HG03095 (cell line): ENCODE measurements around the gene AP2A2.
"Not testable (repeated sequence)": the region's sequence is repeated elsewhere in the genome, so short reads cannot be mapped to it uniquely, and the experiment has no call there.

Experiments
- ATAC-seq: cut with Tn5 transposase; IDR thresholded peaks from one replicate; pipeline ENCODE4 v1.9.1; 2021; ENCODE audit warnings: moderate library complexity; ENCODE audit not compliant: unreplicated experiment

Gene AP2A2

GRCh38 chr11:1012291-1012690 lies 86.6 kb downstream of the AP2A2 start:
- no peak for ATAC-seq

DNA sequence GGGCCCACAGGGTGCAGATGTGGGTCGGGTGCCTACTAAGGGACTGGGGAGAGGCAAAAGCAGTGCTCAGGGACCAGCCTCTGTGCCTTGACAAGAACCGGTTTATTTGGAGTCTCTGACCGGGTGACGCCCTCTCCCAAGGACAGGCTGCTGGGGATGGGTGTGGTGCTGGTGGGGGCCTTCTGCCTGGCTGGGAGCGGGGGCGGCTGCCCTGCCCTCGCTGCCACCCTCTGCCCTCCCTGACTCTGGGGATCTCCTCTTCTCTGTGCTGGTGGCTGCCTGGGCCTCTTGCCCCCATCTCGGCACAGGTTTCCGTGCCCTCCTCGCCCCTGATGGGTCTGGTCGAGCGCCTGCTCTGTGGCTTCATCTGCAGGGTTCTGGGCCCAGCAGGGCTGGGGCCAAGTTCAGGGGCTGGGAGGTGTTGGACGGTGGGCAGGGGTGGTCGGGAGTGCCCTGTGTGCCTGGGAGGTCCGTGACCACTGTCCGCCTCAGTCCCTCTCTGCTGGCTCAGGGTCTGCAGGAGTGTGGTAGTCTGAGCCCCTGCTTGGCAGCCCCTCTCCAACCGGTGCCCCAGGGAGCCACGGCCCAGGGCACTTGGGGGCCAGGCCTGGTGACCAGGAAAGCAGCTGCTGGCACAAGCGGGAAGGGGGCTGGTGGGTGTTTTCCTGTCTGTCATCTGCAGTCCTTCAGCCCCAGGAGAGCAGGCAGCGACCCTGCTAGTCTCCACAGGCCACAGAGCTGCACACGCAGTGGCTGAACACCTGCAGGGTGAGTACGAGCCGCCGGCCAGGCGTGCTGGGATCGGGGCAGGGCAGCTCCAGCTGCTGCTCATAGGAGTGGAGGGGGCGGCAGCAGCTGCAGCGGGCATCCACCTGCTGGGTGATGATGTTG lies 87.3 kb downstream of the AP2A2 start:
- no peak for ATAC-seq

DNA sequence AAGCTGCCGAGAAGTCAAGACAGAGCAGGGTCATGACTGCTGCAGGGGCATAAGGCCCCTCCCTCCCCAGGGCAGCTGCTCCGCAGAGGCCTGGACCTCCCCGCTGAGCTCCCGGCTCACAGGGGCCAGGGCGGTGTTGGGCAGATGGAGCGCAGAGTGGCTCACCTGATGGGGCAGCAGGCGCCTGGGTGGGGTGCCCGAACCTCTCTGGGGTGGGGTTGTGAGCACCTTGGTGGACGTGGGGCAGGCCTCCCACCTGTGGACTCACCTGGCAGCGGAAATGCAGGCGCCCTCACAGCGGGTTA lies 87.9 kb downstream of the AP2A2 start:
- ATAC-seq = no peak

- no peak for ATAC-seq
These were observed 88.6 kb downstream of the AP2A2 start for GRCh38 chr11:1014276-1014675.

DNA sequence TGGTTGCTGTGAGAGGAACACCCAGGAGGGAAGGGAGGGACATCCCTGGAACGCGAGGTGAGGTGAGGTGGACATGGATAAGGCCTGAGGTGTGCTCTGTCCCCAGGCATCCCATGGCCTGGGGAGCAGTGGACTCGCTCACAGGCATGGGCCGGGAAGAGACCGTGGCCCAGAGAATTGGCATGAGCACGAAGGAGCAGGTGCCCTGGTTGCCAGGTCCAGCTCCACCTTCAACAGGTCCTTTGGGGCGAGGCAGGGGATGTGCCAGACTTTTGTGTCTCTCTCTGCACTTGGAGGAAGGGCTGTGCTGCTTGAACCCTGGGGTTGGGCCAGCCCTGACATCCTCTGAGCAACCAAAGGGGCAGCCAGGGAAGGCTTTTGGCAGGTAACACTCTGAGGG lies 89.4 kb downstream of the AP2A2 start:
- no peak for ATAC-seq

DNA sequence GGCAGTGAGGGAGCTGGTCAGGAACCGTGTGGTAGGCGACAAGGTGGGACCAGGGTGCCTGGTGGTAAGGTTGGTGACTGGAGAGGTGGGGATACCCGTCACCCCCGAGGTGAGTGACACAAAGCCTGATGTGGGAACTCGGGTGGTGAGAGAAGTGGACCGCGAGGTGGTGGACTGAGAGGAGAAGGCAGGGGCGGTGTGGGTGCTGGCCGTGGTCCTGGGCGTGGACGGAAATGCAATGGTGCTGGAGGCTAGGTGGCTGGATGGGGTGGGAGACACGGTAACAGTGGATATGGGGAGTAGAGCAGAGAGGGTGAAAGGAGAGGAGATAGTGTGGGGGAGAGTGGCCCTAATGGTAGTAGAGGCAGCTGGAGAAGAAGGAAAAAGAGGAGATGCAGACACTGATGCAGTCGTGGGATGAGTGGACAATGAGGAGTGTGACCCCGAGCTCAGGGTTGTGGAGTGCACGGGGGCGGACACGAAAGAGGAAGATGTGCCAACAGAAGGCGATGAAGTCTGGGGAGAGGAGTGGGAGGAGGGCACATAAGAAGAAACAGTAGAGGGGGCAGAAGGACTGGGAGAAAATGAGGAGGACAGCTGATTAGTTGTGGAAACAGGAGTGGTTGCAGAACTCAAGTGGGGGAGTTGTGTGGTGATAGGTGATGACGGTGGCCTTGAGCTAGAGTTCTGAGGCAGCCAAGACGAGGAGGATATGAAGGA lies 90.3 kb downstream of the AP2A2 start:
- no peak for ATAC-seq

GRCh38 chr11:1016610-1017126 lies 91.0 kb downstream of the AP2A2 start:
- not testable (repeated sequence) for ATAC-seq

GRCh38 chr11:1017269-1018005 lies 91.8 kb downstream of the AP2A2 start:
- ATAC-seq = no peak

DNA sequence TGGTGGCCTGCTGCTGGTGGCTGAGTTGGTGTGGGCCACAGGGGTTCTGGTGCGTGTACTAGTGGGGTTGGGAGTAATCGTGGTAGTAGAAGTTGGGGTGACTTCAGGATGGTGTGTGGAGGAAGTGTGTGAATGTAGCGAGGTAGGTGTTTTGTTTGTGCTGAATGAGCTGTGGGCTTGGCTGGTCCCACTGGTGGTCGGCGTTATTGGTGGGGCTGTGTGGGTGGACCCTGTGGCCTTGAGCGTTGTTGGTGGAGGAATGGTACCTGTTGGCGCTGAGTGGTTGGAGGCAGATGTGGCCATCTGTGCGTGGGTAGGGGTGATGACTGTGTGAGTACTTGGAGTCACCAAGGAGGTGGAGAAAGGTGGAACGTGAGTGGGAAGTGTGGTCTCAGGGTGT lies 92.4 kb downstream of the AP2A2 start:
- ATAC-seq = no peak

DNA sequence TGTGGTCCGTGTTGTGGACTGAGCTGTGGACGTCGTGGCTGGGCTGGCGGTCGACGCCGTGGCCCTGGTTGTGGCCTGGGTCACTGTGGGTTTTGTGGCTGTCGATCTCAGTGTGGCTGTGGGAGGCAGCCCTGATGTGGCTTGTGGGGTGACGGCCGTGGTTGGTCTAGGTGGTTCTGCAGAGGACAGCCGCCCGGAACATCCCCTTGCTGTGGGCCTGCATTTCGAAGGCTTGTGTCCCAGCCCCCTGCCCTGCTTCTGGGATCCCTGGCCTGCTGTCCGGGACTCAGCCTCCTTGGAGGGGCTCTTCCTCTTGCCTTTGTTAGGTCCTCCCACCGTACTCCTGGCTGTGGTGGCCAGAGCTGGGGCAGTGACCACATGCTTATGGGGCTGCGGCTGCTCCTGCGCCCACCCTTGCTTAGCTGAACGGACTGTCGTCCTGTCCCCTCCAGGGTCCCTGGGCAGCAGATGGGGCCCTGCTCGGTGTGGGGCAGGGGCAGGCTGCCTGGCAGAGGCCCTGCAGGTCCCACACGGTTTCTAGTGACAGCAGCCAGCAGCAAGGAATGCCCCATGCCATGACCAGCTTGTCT lies 93.7 kb downstream of the AP2A2 start:
- no peak for ATAC-seq

GRCh38 chr11:1020211-1020905 lies 94.7 kb downstream of the AP2A2 start:
- no peak for ATAC-seq

- no peak for ATAC-seq
These were observed 96.7 kb downstream of the AP2A2 start for GRCh38 chr11:1022411-1022810.

DNA sequence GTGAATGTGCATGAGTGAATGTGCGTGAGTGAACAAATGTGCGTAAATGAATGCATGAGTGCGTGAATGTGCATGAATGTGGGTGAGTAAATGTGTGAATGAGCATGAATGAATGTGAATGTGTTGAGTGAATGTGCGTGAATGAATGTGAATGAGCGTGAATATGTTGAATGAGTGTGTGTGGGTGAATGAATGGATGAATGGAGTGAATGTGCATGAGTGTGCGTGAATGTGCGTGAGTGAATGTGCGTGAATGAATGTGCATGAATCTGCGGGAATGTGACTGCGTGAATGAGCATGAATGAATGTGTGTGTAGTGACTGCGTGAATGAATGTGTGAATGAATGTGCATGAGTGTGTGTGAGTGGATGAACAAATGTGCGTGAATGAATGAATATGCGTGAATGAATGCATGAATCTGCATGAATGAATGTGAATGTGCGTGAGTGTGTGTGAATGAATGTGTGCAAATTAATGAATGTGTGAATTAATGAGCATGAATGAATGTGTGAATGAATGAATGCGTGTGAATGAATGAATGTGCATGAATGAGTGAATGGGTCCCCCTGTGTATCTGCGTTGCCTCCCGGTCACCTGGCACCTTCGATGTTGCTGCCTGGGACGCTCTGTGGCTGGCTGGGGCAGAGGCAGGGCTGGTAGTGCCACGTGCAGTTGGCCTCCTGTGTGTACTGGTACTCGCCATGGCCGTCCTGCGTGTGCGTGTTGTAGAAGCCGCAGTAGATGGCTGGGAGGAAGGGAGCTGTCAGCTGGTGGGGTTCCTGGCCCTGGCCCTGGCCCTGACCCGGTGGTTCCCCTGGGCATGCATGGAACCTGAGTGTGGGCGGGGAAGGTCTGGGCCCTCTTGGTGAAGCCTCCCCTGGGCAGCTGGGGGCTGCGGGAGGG lies 97.5 kb downstream of the AP2A2 start:
- ATAC-seq = no peak

DNA sequence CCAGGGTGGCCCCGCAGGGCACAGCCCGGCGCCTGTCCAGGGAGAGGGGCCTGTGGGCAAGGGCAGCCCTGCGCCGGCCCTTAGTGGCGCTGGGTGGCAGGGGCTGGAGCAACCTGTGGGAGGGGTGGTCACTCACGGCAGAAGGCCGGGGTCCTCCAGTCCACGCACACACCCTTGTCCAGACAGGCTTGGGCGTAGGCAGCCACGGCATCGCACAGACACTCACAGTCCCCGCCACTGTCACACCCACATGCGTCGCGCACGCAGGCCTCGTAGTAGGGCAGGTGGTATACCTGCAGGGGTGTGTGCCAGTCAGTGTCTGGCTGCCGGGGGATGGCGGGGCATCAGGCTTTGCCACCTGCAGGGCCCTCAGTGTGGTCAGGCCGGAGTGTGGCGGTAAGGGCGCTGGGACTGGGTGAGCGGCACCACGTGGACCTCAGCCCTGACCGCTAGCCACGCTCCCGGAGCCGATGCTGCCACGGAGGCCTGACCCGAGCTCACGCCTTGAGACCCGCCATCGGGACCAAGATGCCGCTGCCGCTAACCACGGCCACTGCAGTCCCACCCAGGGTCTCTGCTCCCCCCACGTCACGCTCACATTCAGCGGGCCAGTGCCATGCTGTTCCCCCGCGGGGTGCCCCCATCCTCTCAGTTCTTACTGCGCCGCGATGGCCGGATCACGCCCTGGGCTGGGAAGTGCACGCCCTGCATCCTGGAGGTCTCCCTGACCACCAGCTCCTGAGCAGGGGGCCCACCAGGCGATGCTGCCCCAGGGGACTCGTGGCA lies 98.3 kb downstream of the AP2A2 start:
- no peak for ATAC-seq

DNA sequence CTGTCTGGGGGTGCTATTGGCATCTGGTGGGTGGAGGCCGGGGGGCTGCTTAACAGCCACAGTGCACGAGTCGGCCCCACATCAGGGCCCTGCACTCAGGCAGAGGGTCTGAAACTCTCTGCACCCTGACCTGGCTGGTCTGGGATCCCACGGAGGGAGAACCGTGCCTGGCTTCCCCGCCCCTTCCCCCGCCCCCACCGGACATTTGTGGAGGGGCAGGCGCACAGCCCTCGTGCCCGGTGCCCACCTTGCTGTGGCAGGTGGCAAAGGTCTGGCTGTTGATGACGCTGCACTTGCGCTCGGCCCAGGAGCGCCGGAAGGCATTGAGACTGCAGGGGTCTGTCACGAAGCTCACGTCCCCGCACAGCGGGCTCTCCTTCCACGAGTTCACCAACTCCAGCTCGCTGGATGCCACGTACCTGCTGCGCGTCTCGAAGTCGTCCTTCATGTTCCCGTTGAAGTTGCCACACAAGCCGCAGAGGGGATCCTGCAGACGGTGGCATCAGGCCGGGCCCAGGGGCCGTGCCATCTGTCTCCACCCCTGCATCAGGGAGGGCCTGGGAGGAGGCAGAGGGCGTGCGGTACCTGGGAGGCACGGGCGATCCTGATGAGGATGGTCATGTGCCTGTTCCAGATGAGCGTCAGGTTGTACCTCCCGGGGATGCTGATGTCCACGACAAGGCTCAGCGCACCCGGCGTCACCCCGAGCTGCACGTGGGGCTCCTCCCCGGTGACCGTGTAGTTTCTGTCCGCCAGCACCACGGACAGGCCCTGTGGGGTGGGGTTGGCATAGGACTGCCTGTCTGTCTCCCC lies 99.1 kb downstream of the AP2A2 start:
- no peak for ATAC-seq

GRCh38 chr11:1025410-1026162 lies 99.9 kb downstream of the AP2A2 start:
- no peak for ATAC-seq

- ATAC-seq = no peak
These were observed 100.4 kb downstream of the AP2A2 start for GRCh38 chr11:1026163-1026450.
